Subcutaneous adipose tissue (tissue), 4 donors: ENCODE data around the gene MDGA2. TPM values are rescaled to one million over a fixed set of nuclear protein-coding genes. Genes with fewer than 3 reads are reported as not detected.

Experiments
- CTCF ChIP-seq: fragments of 450-650 bp; IDR thresholded peaks from one replicate; pipeline ENCODE4 v1.5.1; 2016; ENCODE audit warnings: low read depth, mild to moderate bottlenecking, control low read depth, antibody characterized with exemption, moderate library complexity
- total RNA-seq, 4 donors: library from RNA; depleted of rRNA; stranded (reverse); fragments of >200 nt; gene quantifications; one replicate each; pipeline ENCODE4 v1.1.0, GENCODE V29; 2016

MDGA2 gene
- total RNA-seq, 4 donors from 2014 or later: 1.1 TPM; not detected in 3

GRCh38 chr14:47526591-47527244 is 148.7 kb downstream of the MDGA2 start:
- no peak for TF ChIP-seq CTCF

- no peak for TF ChIP-seq CTCF
Measured at GRCh38 chr14:47524524-47524923, 150.9 kb downstream of the MDGA2 start.

GRCh38 chr14:47520382-47520781 is 155.0 kb downstream of the MDGA2 start:
- no peak for TF ChIP-seq CTCF

GRCh38 chr14:47511829-47512228 is 163.6 kb downstream of the MDGA2 start:
- TF ChIP-seq CTCF: no peak

DNA sequence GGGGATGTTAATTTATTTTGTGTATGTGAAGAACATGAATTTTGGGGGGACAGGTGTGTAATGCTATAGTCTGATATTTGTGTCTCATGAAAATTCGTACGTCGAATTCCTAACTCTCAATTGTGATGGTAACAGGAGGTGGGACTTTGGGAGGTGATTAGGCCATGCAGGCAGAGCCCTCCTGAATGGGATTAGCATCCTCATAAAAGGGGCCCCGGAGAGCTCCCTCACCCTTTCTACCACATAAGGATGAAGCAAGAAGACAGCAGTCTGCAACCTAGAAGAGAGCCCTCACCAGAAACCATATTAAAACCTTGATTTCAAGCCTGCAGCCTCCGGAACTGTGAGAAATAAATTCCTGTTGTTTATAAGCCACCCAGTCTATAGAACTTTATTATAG is 165.4 kb downstream of the MDGA2 start:
- no peak for TF ChIP-seq CTCF

GRCh38 chr14:47507861-47508260 is 167.5 kb downstream of the MDGA2 start:
- TF ChIP-seq CTCF: no peak

GRCh38 chr14:47500369-47500768 is 175.0 kb downstream of the MDGA2 start:
- TF ChIP-seq CTCF: no peak
